GM23248 (cell line): ENCODE measurements around the gene LRSAM1.

Experiments used
- EZH2 ChIP-seq: fragments of 200-600 bp; sonication (generic); IDR thresholded peaks from 2 replicates; pipeline ENCODE4 v1.6.1; 2018; ENCODE audit warnings: antibody characterized with exemption, mild to moderate bottlenecking; ENCODE audit not compliant: insufficient read depth, poor library complexity, severe bottlenecking
- EZH2phosphoT487 ChIP-seq: fragments of 200-600 bp; sonication (generic); IDR thresholded peaks from 2 replicates; pipeline ENCODE4 v1.6.1; 2018; ENCODE audit warnings: antibody characterized with exemption, moderate library complexity, mild to moderate bottlenecking, low read depth; ENCODE audit not compliant: insufficient read depth

GRCh38 chr9:127526655-127527559 is 75.6 kb downstream of the LRSAM1 start:
- TF ChIP-seq EZH2 (no peak), EZH2phosphoT487 (no peak)
